GM19351 (cell line): Measurements from ENCODE around the gene ANK2.
A peak's percentile ranks its signal among the peaks of the same experiment; 100 is the strongest.

Experiments used
- ATAC-seq: cut with Tn5 transposase; IDR thresholded peaks from one replicate; pipeline ENCODE4 v1.9.1; 2021; ENCODE audit warnings: mild to moderate bottlenecking, moderate library complexity; ENCODE audit not compliant: unreplicated experiment

ANK2 gene

DNA sequence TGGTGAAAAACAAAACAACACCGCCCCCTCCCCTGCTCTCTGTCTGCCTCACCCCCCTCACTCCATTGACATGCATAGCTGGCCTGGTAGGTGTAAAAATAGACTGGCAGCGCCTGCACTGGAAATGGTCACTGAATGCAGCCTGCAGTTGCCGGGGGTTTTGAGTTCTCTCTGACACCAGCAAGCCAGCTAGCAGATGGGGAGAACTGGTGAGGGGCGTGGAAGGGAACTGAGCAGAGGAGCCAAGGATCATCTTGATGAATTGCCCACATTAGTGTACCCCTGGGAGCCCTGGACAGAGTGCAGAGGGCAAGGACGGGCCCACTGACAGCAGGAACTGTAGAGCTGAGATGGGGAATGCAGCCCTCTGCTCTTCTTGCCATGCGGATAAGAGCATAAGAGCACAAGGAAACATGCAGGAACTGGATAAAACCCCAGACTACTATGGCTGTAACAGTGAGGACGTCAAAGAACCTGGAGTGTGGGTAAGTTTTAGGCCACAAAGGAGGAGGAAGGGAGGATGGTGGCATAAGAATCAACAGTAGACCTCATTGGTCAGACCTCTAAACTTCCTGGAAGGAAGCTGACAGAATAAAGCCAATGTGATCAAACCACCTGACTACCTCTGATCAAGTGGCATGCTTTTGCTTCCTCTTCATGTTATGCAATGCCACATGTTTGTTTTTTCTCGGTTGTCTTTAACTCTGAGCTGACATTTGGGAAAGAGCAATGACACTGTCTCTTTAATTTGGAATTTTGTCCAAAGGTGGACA, 96.3 kb downstream of the ANK2 start:
- ATAC-seq, result no peak

- peak; percentile 88 for ATAC-seq
Measured at GRCh38 chr4:113146876-113147358, 97.5 kb downstream of the ANK2 start.

GRCh38 chr4:113147498-113148111, 98.2 kb downstream of the ANK2 start:
- ATAC-seq, result no peak

GRCh38 chr4:113148925-113149324, 99.5 kb downstream of the ANK2 start:
- ATAC-seq, result no peak

DNA sequence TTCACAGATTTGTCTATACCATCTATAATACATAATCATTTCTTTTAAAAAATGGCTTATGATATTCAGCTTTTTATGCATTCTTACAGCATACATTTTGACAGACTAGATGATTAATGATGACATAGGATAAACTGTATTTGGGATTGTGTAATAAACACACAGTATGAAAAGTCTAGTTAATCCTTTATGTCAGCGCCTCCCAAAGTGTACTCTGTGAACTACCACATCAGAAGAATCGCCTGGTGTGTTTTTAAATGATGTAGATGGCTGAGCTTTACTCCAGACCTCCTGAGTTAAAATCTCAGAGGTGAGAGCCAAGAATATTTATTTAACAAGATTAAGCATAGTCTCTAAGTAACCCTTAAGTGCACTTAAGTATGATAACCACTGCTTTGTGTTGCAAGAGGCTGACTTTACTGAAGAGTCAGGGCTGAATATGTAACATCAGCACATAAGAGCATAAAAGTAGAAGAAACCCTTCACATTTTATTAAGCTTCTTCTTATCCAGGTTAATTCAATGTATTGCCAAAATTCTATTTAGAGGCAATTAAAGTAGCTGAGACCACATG, 104.2 kb downstream of the ANK2 start:
- ATAC-seq, result no peak

- no peak for ATAC-seq
Measured at GRCh38 chr4:113154281-113154680, 104.8 kb downstream of the ANK2 start.

DNA sequence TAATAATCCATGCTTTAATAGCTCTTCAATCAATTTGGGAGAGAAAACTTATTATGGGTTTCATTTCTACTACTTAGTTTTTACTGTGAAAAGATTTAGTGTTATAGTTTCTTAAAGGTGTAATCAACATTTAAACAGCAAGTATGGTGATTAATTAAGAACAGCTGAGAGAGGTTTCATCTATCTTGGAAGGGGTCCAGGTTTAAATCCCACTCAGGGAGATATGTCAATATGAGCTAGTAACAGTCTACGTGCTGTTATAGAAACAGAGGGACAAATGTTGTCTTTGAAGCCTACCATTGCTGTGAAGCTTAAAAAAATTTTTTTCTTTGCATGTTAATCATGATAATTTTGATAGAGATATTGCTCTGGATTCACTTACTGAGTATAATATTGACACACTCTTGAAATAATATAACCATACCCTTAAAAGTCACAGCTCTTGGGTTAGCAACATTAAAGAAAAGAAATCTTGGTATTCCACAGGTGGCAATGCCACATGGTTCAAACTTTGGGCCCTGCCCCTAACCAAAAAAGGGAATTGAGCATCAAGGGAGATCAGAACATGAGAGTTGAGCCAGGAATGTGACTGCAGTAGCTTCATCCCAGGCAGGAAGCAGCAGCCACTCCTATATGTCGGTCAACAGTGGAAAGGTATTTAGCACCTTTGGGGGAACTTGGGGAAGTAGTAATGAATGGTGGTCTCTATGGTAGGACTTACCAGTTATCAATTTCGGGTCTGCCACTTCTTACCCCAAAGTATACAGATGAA, 107.8 kb downstream of the ANK2 start:
- no peak for ATAC-seq

DNA sequence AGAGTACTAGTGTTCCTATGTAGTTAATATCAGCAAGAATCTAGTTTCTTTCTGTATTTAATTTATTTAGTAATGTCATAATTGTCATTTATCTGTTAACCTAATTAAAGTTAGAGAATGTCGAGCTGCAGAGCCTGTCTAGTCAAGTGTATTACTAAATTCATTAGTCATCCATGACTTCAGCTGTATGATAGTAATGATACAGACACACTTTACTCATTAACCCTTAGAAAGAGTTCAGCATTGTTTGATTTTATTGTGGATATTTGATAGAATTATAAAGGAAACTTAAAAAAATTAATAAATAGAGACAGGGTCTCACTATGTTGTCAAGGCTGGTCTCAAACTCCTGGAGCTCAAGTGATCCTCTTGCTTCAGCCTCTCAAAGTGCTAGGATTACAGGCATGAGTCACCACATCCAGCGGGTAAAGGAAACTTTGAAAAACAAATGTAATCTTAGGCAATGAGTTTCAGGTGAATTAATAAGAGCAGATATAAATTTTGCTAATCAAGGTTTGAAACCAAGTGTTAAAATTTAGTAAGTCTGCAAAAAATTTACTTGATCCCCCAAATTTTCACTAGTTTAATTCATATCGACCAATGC, 110.6 kb downstream of the ANK2 start:
- no peak for ATAC-seq

- no peak for ATAC-seq
Measured at GRCh38 chr4:113160548-113160947, 111.1 kb downstream of the ANK2 start.

DNA sequence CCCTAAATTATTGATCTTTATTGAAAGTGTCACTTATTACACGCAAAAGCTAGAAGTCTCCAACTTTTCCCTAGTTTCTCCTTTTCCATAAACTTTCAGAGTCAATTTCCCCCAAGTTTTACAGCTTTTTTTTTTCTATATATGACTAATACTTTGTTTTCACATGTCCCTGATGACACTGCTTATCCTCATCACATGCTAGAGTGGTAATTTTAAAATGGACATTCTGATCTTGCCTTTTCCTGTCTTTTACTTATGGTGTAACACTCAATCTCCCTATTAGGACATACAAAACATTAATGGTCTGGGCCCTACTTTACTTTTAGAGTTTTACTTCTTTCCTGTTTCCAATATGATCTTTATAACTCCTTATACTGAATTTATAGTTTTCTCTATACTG, 112.6 kb downstream of the ANK2 start:
- no peak for ATAC-seq

DNA sequence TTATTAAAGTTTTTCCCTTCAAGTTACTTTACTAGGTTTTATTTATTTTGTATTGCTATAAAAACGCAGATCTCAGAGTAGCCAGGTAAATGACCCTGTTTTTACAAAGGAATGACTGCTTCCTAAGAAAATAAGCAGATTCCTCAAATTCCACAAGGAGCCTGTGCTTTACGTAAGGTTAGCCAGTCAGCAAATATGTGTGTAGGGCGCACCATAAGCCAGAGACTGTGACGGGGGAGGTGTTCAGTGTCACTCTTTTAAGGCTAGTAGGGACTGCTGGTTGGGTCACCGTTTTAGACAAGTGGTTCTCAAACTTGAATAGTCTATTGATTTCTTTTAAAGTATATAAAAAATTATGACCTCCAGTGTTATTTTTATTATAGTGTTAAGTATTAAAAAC, 119.9 kb downstream of the ANK2 start:
- ATAC-seq, result no peak

- no peak for ATAC-seq
Measured at GRCh38 chr4:113170115-113170804, 120.8 kb downstream of the ANK2 start.

- no peak for ATAC-seq
Measured at GRCh38 chr4:113170805-113171468, 121.5 kb downstream of the ANK2 start.

- no peak for ATAC-seq
Measured at GRCh38 chr4:113173126-113173792, 123.8 kb downstream of the ANK2 start.

- peak; percentile 91 for ATAC-seq
Measured at GRCh38 chr4:113173793-113174264, 124.4 kb downstream of the ANK2 start.

GRCh38 chr4:113179091-113179490, 129.6 kb downstream of the ANK2 start:
- ATAC-seq, result no peak

- ATAC-seq, result no peak
Measured at GRCh38 chr4:113179996-113180395, 130.5 kb downstream of the ANK2 start.

- no peak for ATAC-seq
Measured at GRCh38 chr4:113181289-113182007, 132.0 kb downstream of the ANK2 start.
